H9 (cell line): ENCODE data around the gene TRIM65. TPM values are rescaled to one million over a fixed set of nuclear protein-coding genes. Genes with fewer than 3 reads are reported as not detected.

ENCODE experiments used
- DNase-seq: peaks from one replicate; pipeline ENCODE4 v3.0.0-alpha.2; 2017
- H2AFZ ChIP-seq: one replicate; pipeline ENCODE4 v1.6.1; 2013; ENCODE audit warnings: mild to moderate bottlenecking, low read length, control low read depth, moderate library complexity
- H2AK5ac ChIP-seq: 2 replicates; pipeline ENCODE4 v1.6.1; 2013; ENCODE audit warnings: low read length, control low read depth, mixed read lengths; ENCODE audit not compliant: insufficient read length
- H2BK120ac ChIP-seq: one replicate; pipeline ENCODE4 v1.6.1; 2013; ENCODE audit warnings: low read depth, mild to moderate bottlenecking, low read length, control low read depth, inconsistent platforms; ENCODE audit not compliant: poor library complexity, severe bottlenecking
- H2BK12ac ChIP-seq: 2 replicates; pipeline ENCODE4 v1.6.1; 2013; ENCODE audit warnings: low read length, control low read depth, mixed read lengths, low read depth; ENCODE audit not compliant: insufficient read length
- H2BK15ac ChIP-seq: 2 replicates; pipeline ENCODE4 v1.6.1; 2013; ENCODE audit warnings: low read depth, low read length, control low read depth
- H2BK20ac ChIP-seq: one replicate; pipeline ENCODE4 v1.6.1; 2013; ENCODE audit warnings: low read depth, mild to moderate bottlenecking, low read length, control low read depth, inconsistent platforms; ENCODE audit not compliant: poor library complexity, severe bottlenecking
- H2BK5ac ChIP-seq: 2 replicates; pipeline ENCODE4 v1.6.1; 2013; ENCODE audit warnings: low read length, control low read depth, mixed read lengths; ENCODE audit not compliant: insufficient read length
- H3K14ac ChIP-seq: 2 replicates; pipeline ENCODE4 v1.6.1; 2013; ENCODE audit warnings: low read length, control low read depth; ENCODE audit not compliant: insufficient read depth
- H3K18ac ChIP-seq: 2 replicates; pipeline ENCODE4 v1.6.1; 2013; ENCODE audit warnings: low read depth, mild to moderate bottlenecking, mixed read lengths, low read length, control low read depth; ENCODE audit not compliant: insufficient read length
- H3K23ac ChIP-seq: 2 replicates; pipeline ENCODE4 v1.6.1; 2013; ENCODE audit warnings: low read length, control low read depth, mixed read lengths, low read depth; ENCODE audit not compliant: insufficient read length
- H3K23me2 ChIP-seq: 2 replicates; pipeline ENCODE4 v1.6.1; 2013; ENCODE audit warnings: low read depth, mild to moderate bottlenecking, mixed read lengths, low read length, control low read depth; ENCODE audit not compliant: insufficient read length, poor library complexity, severe bottlenecking
- H3K27ac ChIP-seq: 2 replicates; pipeline ENCODE4 v1.5.1; 2013; ENCODE audit warnings: low read length, control low read depth, mixed read lengths, low read depth; ENCODE audit not compliant: insufficient read length
- H3K27me3 ChIP-seq: 2 replicates; pipeline ENCODE4 v1.6.1; 2013; ENCODE audit warnings: low read length, control low read depth, inconsistent platforms; ENCODE audit not compliant: insufficient read depth
- H3K4ac ChIP-seq: 2 replicates; pipeline ENCODE4 v1.6.1; 2013; ENCODE audit warnings: low read depth, mild to moderate bottlenecking, control low read depth, inconsistent platforms, low read length, moderate library complexity
- H3K4me1 ChIP-seq: 2 replicates; pipeline ENCODE4 v1.6.1; 2013; ENCODE audit warnings: low read length, control low read depth, inconsistent platforms; ENCODE audit not compliant: insufficient read depth
- H3K4me2 ChIP-seq: 2 replicates; pipeline ENCODE4 v1.6.1; 2013; ENCODE audit warnings: low read length, control low read depth, mixed read lengths; ENCODE audit not compliant: insufficient read length, insufficient read depth
- H3K56ac ChIP-seq: 2 replicates; pipeline ENCODE4 v1.6.1; 2013; ENCODE audit warnings: low read depth, mild to moderate bottlenecking, mixed read lengths, low read length, control low read depth; ENCODE audit not compliant: insufficient read length
- H3K79me1 ChIP-seq: 2 replicates; pipeline ENCODE4 v1.6.1; 2013; ENCODE audit warnings: low read depth, mild to moderate bottlenecking, moderate library complexity, low read length, control low read depth, inconsistent platforms; ENCODE audit not compliant: insufficient read depth, poor library complexity, severe bottlenecking
- H3K79me2 ChIP-seq: 2 replicates; pipeline ENCODE4 v1.6.1; 2013; ENCODE audit warnings: low read length, control low read depth, inconsistent platforms; ENCODE audit not compliant: insufficient read depth
- H3K9ac ChIP-seq: 2 replicates; pipeline ENCODE4 v1.6.1; 2013; ENCODE audit warnings: low read length, control low read depth, mixed read lengths; ENCODE audit not compliant: insufficient read length; ENCODE audit errors: extremely low read depth
- H3K9me3 ChIP-seq: one replicate; pipeline ENCODE4 v1.6.1; 2013; ENCODE audit warnings: low read depth, low read length, inconsistent platforms; ENCODE audit not compliant: control insufficient read depth
- H3T11ph ChIP-seq: one replicate; pipeline ENCODE4 v1.6.1; 2013; ENCODE audit warnings: mild to moderate bottlenecking, low read length, control low read depth, inconsistent platforms
- H4K20me1 ChIP-seq: one replicate; pipeline ENCODE4 v1.6.1; 2013; ENCODE audit not compliant: control insufficient read depth, insufficient read length, insufficient read depth
- H4K5ac ChIP-seq: 2 replicates; pipeline ENCODE4 v1.6.1; 2013; ENCODE audit warnings: low read depth, mild to moderate bottlenecking, mixed read lengths, low read length, control low read depth; ENCODE audit not compliant: insufficient read length
- H4K8ac ChIP-seq: replicated peaks from 2 replicates; pipeline ENCODE4 v1.6.1; 2013; ENCODE audit warnings: low read length, control low read depth, mixed read lengths, low read depth; ENCODE audit not compliant: insufficient read length
- H4K91ac ChIP-seq: 2 replicates; pipeline ENCODE4 v1.6.1; 2013; ENCODE audit warnings: low read depth, mild to moderate bottlenecking, moderate library complexity, mixed read lengths, low read length, control low read depth; ENCODE audit not compliant: insufficient read length
- H3K27ac Mint-ChIP-seq, 3 experiments: 2 replicates in 2 of 3; 3 replicates in 1 of 3; pipeline ENCODE4 v1.8.0; 2020 to 2021; ENCODE audit warnings: mixed read lengths in 3 of 3, mild to moderate bottlenecking in 1 of 3, moderate library complexity in 1 of 3
- H3K27me3 Mint-ChIP-seq: 2 replicates; pipeline ENCODE4 v1.8.0; 2021; ENCODE audit warnings: low read depth, mild to moderate bottlenecking, moderate library complexity, mixed read lengths
- H3K36me3 Mint-ChIP-seq, 3 experiments: 2 replicates in 2 of 3; 3 replicates in 1 of 3; pipeline ENCODE4 v1.8.0; 2020 to 2021; ENCODE audit warnings: low read depth in 3 of 3, mixed read lengths in 3 of 3; ENCODE audit not compliant: insufficient read depth in 1 of 3
- H3K4me1 Mint-ChIP-seq, 2 experiments: 2 replicates each; pipeline ENCODE4 v1.8.0; 2020; ENCODE audit warnings: mixed read lengths in 2 of 2
- H3K4me3 Mint-ChIP-seq, 2 experiments: 2 replicates in 1 of 2; 3 replicates in 1 of 2; pipeline ENCODE4 v1.8.0; 2020 to 2021; ENCODE audit warnings: mild to moderate bottlenecking in 2 of 2, mixed read lengths in 2 of 2, moderate library complexity in 1 of 2
- H3K9me3 Mint-ChIP-seq, 2 experiments: 2 replicates in 1 of 2; 3 replicates in 1 of 2; pipeline ENCODE4 v1.8.0; 2020; ENCODE audit warnings: mild to moderate bottlenecking in 2 of 2, mixed read lengths in 2 of 2, moderate library complexity in 1 of 2
- WGBS: extraction: QIAGEN DNeasy Blood & Tissue Kit; methylation state at CpG from one replicate; pipeline ENCODE4 v1.1.7; 2013; ENCODE audit warnings: missing lambda C conversion rate, low lambda C conversion rate, mixed read lengths; ENCODE audit not compliant: insufficient read length; ENCODE audit errors: extremely low coverage; 5-methylcytosine and 5-hydroxymethylcytosine counted together
- total RNA-seq: library from RNA; stranded (reverse); gene quantifications from 2 replicates; pipeline ENCODE4 v1.2.1, GENCODE V29; 2021
- TF ChIP-seq, protein P1 (sequence below): fragments of 200-600 bp; sonication (generic); conservative IDR thresholded peaks from 3 replicates; pipeline ENCODE4 v1.8.0; 2021; ENCODE audit warnings: antibody characterized with exemption, mild to moderate bottlenecking

The TRIM65 gene
- total RNA-seq, 1 experiment from 2014 or later: 34.1 TPM

- Histone ChIP-seq H2BK12ac (no peak overlapping the region), H4K91ac (no peak overlapping the region), H2BK120ac (no peak overlapping the region), H3K18ac (no peak overlapping the region), H3K56ac (no peak overlapping the region), H4K20me1 (no peaks in the 10 kb centered on the region), H4K8ac (no peak overlapping the region), H3K23me2 (no peaks in the 10 kb centered on the region), H3K14ac (no peak overlapping the region), H3K4me2 (no peak overlapping the region), H3K9ac (no peak overlapping the region), H3K4ac (no peak overlapping the region), H3K27me3 (no peaks in the 10 kb centered on the region), H3K79me1 (no peaks in the 10 kb centered on the region), H3K27ac (no peak overlapping the region), H3T11ph (no peak overlapping the region), H3K4me1 (no peaks in the 10 kb centered on the region), H2BK5ac (no peak overlapping the region), H2AK5ac (no peak overlapping the region), H2BK20ac (no peak overlapping the region), H4K5ac (no peak overlapping the region), H2AFZ (no peak overlapping the region), H3K9me3 (no peaks in the 10 kb centered on the region), H2BK15ac (no peak overlapping the region), H3K79me2 (no peaks in the 10 kb centered on the region), H3K23ac (no peak overlapping the region)
- WGBS: no CpG with 5 or more reads among the region's 2 CpGs
- H3K27ac Mint-ChIP-seq: no peak overlapping the region
- H3K9me3 Mint-ChIP-seq: no peaks in the 10 kb centered on the region; a peak in 1 of 5 replicates
- TF ChIP-seq, protein P1, sequence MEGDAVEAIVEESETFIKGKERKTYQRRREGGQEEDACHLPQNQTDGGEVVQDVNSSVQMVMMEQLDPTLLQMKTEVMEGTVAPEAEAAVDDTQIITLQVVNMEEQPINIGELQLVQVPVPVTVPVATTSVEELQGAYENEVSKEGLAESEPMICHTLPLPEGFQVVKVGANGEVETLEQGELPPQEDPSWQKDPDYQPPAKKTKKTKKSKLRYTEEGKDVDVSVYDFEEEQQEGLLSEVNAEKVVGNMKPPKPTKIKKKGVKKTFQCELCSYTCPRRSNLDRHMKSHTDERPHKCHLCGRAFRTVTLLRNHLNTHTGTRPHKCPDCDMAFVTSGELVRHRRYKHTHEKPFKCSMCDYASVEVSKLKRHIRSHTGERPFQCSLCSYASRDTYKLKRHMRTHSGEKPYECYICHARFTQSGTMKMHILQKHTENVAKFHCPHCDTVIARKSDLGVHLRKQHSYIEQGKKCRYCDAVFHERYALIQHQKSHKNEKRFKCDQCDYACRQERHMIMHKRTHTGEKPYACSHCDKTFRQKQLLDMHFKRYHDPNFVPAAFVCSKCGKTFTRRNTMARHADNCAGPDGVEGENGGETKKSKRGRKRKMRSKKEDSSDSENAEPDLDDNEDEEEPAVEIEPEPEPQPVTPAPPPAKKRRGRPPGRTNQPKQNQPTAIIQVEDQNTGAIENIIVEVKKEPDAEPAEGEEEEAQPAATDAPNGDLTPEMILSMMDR: no peak
- H3K4me3 Mint-ChIP-seq: no peak overlapping the region
- peaks cover 12 to 41% (median 29%) of the 10 kb centered on the region in 3 experiments; a peak in 6 of 7 replicates for H3K36me3 Mint-ChIP-seq
- DNase-seq: no peak
- peaks cover 12 to 15% of the 10 kb centered on the region in 2 experiments for H3K4me1 Mint-ChIP-seq
- no peaks in the 10 kb centered on the region for H3K27me3 Mint-ChIP-seq
Measured at GRCh38 chr17:75945211-75945610, 48.5 kb upstream of the TRIM65 start.
